Measurements from ENCODE around the gene CDKAL1. TPM values are rescaled to one million over a fixed set of nuclear protein-coding genes. Genes with fewer than 3 reads are reported as not detected.

Gene CDKAL1
- total and polyA plus RNA-seq, 2 of the 8 experiments (the other 6 are each of a cell fraction or from before 2014, with no cell fraction given), result 8.4 to 24.6 TPM

DNA sequence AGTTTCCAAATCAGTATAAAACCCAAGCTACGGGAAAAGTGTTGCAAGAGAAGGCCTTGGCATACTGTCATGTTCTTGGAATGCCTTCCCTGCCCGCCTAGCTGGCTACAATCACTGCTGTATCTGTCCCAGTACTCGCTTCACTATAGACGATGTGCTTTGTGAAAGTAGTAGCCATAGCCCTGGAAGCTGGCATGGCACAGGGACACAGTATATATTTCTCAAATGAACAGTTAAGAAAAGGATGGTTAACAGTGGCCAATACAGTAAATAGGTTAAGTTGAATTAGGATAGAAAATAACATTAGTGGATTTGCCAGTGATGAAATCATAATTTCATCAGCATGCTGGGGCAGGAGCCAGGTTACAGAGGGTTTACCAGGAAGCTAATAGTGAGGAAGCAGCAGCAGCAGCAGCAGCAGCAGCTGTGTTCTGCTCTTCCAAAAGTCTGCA lies 499.3 kb downstream of the CDKAL1 start:
- H3K4ac ChIP-seq (replicated peaks; ENCODE audit: insufficient read length, low read depth, low read length), result no peak overlapping the region
- no peak for TF ChIP-seq YY1 (IDR thresholded peaks at IDR 0.05; ENCODE audit: low read depth, low read length)
- no peak for TF ChIP-seq CREB1 (IDR thresholded peaks at IDR 0.05)
- no peak for TF ChIP-seq SIN3A (conservative IDR thresholded peaks at IDR 0.05 in 1 of 2, IDR thresholded peaks at IDR 0.05 in 1 of 2; ENCODE audit: low read depth in 1 of 2, low read length in 2 of 2)
- no peak for TF ChIP-seq KDM5A (IDR thresholded peaks at IDR 0.05; ENCODE audit: low read length)
- TF ChIP-seq CHD2 (IDR thresholded peaks at IDR 0.05; ENCODE audit: low read length), result no peak
- TF ChIP-seq SUZ12 (IDR thresholded peaks at IDR 0.05; ENCODE audit: low read length), result no peak
- TF ChIP-seq BRCA1 (IDR thresholded peaks at IDR 0.05; ENCODE audit: low read depth, low read length), result no peak
- TF ChIP-seq POLR2AphosphoS5 (IDR thresholded peaks at IDR 0.05; ENCODE audit: low read depth, low read length), result no peak
- TF ChIP-seq MAFK (IDR thresholded peaks at IDR 0.05; ENCODE audit: low read depth, low read length), result no peak
- no peak for TF ChIP-seq RNF2 (IDR thresholded peaks at IDR 0.05; ENCODE audit: borderline replicate concordance, low read depth, low read length, missing control alignments, poor library complexity, severe bottlenecking)
- TF ChIP-seq CBX8 (IDR thresholded peaks at IDR 0.05; ENCODE audit: borderline replicate concordance, low read depth, low read length), result no peak
- TF ChIP-seq E2F6 (IDR thresholded peaks at IDR 0.05), result no peak
- TF ChIP-seq TCF12 (IDR thresholded peaks at IDR 0.05; ENCODE audit: low read depth, low read length), result no peak
- no peak for TF ChIP-seq EZH2 (IDR thresholded peaks at IDR 0.05; ENCODE audit: low read depth, low read length, severe bottlenecking)

More for the DNA sequence above, 499.3 kb downstream of the CDKAL1 start:
- H4K8ac ChIP-seq (ENCODE audit: extremely low read depth, insufficient read depth, low read length), result no peak overlapping the region
- H2AK5ac ChIP-seq (ENCODE audit: low read depth, low read length), result no peak overlapping the region
- H3K14ac ChIP-seq (ENCODE audit: insufficient read length), result no peak overlapping the region
- no peaks in the 10 kb centered on the region for H3K79me1 ChIP-seq (ENCODE audit: low read depth, low read length)
- H3K27me3 ChIP-seq (replicated peaks in 1 of 4; ENCODE audit: control insufficient read depth in 3 of 4, extremely low read depth in 1 of 4, insufficient read depth in 3 of 4, low read length in 3 of 4), result no peaks in the 10 kb centered on the region
- no peak overlapping the region for H2BK12ac ChIP-seq (ENCODE audit: low read depth, low read length)
- no peak for DNase-seq (ENCODE audit: low read depth in 1 of 2, low spot score in 2 of 2)
- H4K5ac ChIP-seq (ENCODE audit: insufficient read length, low read depth, low read length), result no peak overlapping the region
- WGBS, 2 experiments (ENCODE audit: extremely low coverage in 1 of 2, insufficient coverage in 1 of 2, insufficient read length in 1 of 2, insufficient replicate concordance in 2 of 2, low coverage in 1 of 2, low lambda C conversion rate in 2 of 2, missing lambda C conversion rate in 1 of 2), result 97% methylated on average over 4 of the region's 4 CpGs; no CpG with 5 or more reads in 1 of the 2 experiments
- no peak for FAIRE-seq
- no peak overlapping the region for H3K23ac ChIP-seq (ENCODE audit: insufficient read length)
- H3K27ac ChIP-seq (ENCODE audit: low read depth, low read length), result no peak overlapping the region
- H3K56ac ChIP-seq (replicated peaks; ENCODE audit: insufficient read length, low read depth, low read length), result no peak overlapping the region
- no peak overlapping the region for H2BK120ac ChIP-seq (replicated peaks; ENCODE audit: low read depth, low read length)
- H3K79me2 ChIP-seq (ENCODE audit: control insufficient read depth in 1 of 2, insufficient read depth in 2 of 2, low read length in 2 of 2), result no peaks in the 10 kb centered on the region
- no peaks in the 10 kb centered on the region for H3K9me3 ChIP-seq (ENCODE audit: insufficient read depth in 2 of 2, low read depth in 1 of 2, low read length in 1 of 2)
- H3K18ac ChIP-seq (ENCODE audit: extremely low read depth, low read length), result no peak overlapping the region
- no peak overlapping the region for H2BK5ac ChIP-seq (ENCODE audit: low read depth, low read length)
- no peak overlapping the region for H4K91ac ChIP-seq (replicated peaks; ENCODE audit: insufficient read length, low read length)
- POLR2A ChIA-PET (ENCODE audit: partially characterized antibody), result no interaction called here
- no peak overlapping the region for H3K9ac ChIP-seq (replicated peaks in 1 of 4; ENCODE audit: extremely low read depth in 1 of 4, low read depth in 3 of 4, low read length in 3 of 4)
- no peaks in the 10 kb centered on the region for H4K20me1 ChIP-seq (replicated peaks in 1 of 2; ENCODE audit: control insufficient read depth in 1 of 2, insufficient read depth in 2 of 2, low read length in 2 of 2)
- H2BK20ac ChIP-seq (ENCODE audit: low read length), result no peak overlapping the region
- no peaks in the 10 kb centered on the region for H3K23me2 ChIP-seq (ENCODE audit: low read depth, low read length)
- H3K4me3 ChIP-seq (ENCODE audit: extremely low read depth in 1 of 4, insufficient read depth in 2 of 4, low read depth in 3 of 4, low read length in 4 of 4), result no peak overlapping the region
- no peak overlapping the region for H2AFZ ChIP-seq (ENCODE audit: low read length)
- no peaks in the 10 kb centered on the region for H3K4me1 ChIP-seq (replicated peaks in 1 of 4; ENCODE audit: control insufficient read depth in 3 of 4, insufficient read depth in 4 of 4, low read length in 3 of 4)
- no peaks in the 10 kb centered on the region for H3K36me3 ChIP-seq (ENCODE audit: control insufficient read depth in 2 of 4, insufficient read depth in 4 of 4, low read length in 3 of 4)
- H2BK15ac ChIP-seq (ENCODE audit: low read length), result no peak overlapping the region
- no peak overlapping the region for H3K4me2 ChIP-seq (ENCODE audit: insufficient read depth in 1 of 2, low read depth in 2 of 2, low read length in 2 of 2)
- CTCF ChIA-PET (ENCODE audit: partially characterized antibody), result interaction anchor here (0.6 kb wide), 1 partner anchor 106 kb away, joined by 3 read pairs; no protein-coding TSS in a partner anchor

All from H1 (cell line).